ENCODE measurements around the gene PHF13.
A peak's percentile ranks its signal among the peaks of the same experiment; 100 is the strongest.

PHF13 gene

GRCh38 chr1:6613361-6614018, at the start of gene PHF13:
Gene PHF13, plus strand, starts transcription at chr1:6613731. Its CDS starts 336 bp downstream, at chr1:6614067.
- TF ChIP-seq CTCF (conservative IDR thresholded peaks at IDR 0.05; ENCODE audit: low read length): no peak

GRCh38 chr1:6569033-6569432, 44.5 kb upstream of the PHF13 start:
- H3K4me3 ChIP-seq (ENCODE audit: low read length): no peak overlapping the region
- no peak for DNase-seq (ENCODE audit: low read depth)
- TF ChIP-seq CTCF (conservative IDR thresholded peaks at IDR 0.05; ENCODE audit: low read length): no peak

More at GRCh38 chr1:6613361-6614018, at the start of gene PHF13:
- peak; percentile 99 for DNase-seq (ENCODE audit: low read depth)
- peak within 1 kb of the TSS; percentile 90 for H3K4me3 ChIP-seq (ENCODE audit: low read length)

GRCh38 chr1:6570100-6570499, 43.4 kb upstream of the PHF13 start:
- no peak overlapping the region for H3K4me3 ChIP-seq (ENCODE audit: low read length)
- no peak for TF ChIP-seq CTCF (conservative IDR thresholded peaks at IDR 0.05; ENCODE audit: low read length)
- no peak for DNase-seq (ENCODE audit: low read depth)

GRCh38 chr1:6570987-6571386, 42.5 kb upstream of the PHF13 start:
- no peak overlapping the region for H3K4me3 ChIP-seq (ENCODE audit: low read length)
- no peak for TF ChIP-seq CTCF (conservative IDR thresholded peaks at IDR 0.05; ENCODE audit: low read length)
- no peak for DNase-seq (ENCODE audit: low read depth)

DNA sequence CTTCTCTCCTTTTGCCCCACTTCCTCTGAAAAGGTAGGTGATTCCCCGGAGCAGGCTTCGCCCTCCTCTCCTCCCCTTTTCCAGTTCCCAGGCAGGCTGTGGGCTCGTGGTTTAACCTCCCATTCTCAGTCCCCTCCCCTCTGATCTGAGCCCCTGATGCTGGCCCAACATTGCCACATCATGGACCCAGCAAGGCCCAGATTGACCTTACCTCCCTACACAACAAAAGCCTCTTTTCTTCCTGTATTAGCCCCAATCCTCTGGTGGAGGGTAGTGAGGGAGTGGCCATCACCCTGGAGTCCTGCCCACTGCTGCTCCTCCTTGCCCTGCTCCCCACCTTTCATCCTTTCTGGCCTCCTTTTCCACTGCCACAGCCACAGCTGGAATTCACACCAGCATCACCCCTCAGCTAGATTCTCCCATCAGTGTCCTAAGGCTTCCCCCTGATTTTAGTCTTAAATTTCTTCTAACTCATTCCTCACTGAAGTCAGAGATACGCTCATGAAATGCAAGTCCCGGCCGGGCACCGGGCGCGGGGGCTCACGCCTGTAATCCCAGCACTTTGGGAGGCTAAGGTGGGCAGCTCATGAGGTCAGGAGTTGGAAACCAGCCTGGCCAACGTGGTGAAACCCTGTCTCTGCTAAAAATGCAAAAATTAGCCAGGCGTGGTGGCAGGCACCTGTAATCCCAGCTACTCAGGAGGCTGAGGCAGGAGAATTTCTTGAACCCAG, 40.7 kb upstream of the PHF13 start:
- no peak for DNase-seq (ENCODE audit: low read depth)
- no peak for TF ChIP-seq CTCF (conservative IDR thresholded peaks at IDR 0.05; ENCODE audit: low read length)
- no peak overlapping the region for H3K4me3 ChIP-seq (ENCODE audit: low read length)

- no peak for TF ChIP-seq CTCF (conservative IDR thresholded peaks at IDR 0.05; ENCODE audit: low read length)
- no peak overlapping the region for H3K4me3 ChIP-seq (ENCODE audit: low read length)
- DNase-seq (ENCODE audit: low read depth): no peak
These were observed 39.4 kb upstream of the PHF13 start for GRCh38 chr1:6574025-6574620.

Data from AG10803 (cell line).